ENCODE data around the gene DNAH11.
"Not testable (repeated sequence)": the region's sequence is repeated elsewhere in the genome, so short reads cannot be mapped to it uniquely, and the experiment has no call there.

DNAH11 gene

DNA sequence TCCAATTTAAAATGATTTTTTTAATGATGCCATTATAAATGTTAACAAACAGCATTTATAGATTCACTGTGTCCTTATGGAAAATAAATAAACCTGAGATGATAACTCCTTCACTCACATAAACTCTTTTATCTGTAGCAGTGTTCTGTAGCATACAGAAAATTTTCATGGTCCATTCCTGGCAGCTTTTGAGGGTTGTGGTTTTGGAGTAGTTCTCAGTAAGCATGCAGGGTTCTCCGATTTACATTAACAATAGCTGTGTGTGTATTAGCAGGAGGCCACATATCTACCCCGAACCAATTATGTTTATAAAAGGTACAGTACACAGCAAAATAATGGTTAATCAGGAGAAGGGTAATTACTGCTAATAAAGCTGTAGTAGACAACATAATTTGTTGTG lies 240.2 kb downstream of the DNAH11 start:
- no peak for DNase-seq

DNA sequence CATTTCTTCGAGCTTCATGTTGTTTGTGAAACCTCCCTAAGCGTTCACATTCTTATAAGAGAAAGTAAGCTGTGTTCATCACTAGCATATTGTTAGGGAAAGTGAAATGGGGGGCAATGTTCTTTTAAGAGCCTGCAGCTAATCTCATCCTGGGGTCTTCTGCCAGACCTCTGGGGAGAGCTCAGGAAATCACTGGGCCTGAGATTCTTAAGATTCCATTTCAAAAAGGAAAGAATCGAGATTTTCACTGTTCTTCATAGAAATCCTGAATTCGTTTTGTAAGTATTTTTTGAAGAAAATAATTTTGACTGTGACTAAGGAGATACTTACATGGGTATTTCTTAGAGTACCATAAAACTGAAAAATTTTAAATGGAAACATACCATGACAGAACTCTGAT lies 242.2 kb downstream of the DNAH11 start:
- DNase-seq: no peak

DNA sequence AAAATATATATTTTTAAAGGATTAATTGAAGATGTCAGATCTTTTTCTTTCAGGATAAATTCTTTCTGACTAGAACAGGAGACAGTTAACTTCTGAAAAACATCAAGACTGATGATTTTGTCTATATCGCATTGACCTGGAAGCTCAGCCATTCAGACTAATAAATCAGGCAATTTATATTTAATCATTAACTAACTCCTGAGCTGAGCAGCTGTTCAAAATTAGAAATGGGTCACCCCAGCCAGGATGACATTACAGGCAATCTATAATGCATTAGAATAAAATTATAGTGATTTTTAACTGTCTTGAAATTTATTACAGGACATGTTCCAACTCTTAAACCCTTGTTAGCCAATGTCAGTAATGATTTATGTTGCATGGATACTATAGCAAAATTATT lies 263.0 kb downstream of the DNAH11 start:
- DNase-seq: no peak

DNA sequence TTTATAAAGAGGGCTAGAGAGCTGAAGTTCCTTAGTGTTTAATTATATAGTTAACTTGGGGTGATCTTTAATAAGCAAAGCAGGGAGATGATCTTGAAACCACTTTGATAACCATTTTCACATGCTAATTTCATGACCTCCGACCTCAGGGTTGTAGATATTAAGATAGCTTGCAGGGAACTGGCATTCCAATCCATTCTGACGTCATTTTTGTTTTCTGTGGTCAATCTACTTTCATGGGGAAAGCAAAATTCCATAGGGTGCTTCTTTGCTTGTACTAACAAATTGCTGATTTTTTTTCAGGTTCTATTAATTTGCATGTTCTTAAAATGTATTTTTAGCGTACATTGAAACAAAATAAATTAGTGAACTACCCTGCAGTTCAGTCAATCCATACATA lies 263.5 kb downstream of the DNAH11 start:
- DNase-seq: no peak

DNA sequence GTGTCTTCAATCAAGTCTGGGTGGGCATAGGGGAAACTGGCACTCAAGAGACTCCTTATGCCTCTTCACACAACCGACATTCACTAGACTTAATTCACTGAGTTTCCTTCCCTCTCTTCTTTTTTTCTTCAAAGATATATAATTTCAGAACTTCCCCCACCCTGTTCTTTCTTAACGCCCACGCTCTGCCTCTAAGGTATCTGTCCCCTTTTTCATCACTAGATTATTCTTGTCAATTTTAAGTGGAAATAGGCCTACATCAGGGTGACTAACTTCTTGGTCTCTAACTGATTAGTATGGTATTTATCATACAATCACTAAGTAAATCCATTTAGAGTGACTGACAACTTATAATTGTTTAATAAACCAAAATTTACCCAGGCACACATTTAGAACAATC lies 276.2 kb downstream of the DNAH11 start:
- DNase-seq: no peak

DNA sequence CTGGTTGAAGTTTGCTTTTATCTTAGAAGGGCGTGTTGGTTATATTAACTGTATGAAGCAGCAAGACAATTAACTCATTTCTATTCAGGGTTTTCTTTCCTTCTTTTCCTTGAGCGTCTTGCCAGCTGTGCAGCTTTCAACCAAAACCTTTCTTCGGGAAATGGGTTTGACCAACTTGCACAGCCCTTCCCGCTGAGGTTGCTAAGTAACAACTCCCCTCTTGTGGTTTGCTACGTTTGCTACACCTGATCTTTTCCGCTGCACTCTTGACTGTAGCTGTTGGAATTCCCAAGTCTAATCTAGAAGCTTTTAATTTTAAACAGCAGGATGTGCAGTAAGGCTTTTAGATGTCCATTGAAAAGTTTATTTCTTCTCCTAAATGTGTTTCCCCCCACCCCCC lies 286.0 kb downstream of the DNAH11 start:
- no peak for DNase-seq

DNA sequence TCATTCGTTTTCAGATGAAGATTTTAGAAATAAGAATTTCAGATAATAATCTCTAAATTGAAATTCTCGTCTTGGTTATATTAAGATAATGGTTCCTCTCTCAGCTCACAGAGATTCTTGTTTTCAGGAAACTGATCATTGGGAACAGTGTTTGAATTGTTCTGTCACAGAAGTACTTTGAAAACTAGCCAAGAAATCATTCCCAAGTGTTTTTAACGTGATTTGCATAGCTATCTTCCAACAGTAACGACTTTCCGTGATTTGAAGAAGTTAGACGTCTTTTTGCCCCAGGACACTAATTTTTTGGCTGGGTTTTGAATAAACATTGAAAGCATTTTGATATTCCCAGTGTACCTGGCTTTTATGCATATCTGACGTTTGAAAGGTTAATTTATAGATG lies 286.9 kb downstream of the DNAH11 start:
- DNase-seq: no peak

DNA sequence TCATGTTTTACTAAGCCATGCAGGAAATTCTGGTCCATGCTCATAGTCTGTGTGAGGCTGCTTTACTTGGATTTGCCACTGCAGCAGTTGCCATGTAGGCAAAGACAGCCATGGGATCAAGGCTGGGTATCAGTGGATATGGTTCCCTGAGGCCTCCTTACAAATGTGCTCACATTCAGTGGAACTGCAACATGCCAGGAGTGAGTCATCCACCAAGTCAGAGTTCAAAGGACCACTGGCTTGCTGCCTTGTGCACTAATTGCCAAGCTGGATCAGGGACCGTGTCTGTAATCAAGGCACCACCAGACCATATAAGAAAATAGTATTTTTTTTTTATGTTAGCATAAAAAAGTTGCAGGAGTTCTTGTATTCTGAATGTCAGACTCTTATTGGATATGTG lies 301.9 kb downstream of the DNAH11 start:
- no peak for DNase-seq

DNA sequence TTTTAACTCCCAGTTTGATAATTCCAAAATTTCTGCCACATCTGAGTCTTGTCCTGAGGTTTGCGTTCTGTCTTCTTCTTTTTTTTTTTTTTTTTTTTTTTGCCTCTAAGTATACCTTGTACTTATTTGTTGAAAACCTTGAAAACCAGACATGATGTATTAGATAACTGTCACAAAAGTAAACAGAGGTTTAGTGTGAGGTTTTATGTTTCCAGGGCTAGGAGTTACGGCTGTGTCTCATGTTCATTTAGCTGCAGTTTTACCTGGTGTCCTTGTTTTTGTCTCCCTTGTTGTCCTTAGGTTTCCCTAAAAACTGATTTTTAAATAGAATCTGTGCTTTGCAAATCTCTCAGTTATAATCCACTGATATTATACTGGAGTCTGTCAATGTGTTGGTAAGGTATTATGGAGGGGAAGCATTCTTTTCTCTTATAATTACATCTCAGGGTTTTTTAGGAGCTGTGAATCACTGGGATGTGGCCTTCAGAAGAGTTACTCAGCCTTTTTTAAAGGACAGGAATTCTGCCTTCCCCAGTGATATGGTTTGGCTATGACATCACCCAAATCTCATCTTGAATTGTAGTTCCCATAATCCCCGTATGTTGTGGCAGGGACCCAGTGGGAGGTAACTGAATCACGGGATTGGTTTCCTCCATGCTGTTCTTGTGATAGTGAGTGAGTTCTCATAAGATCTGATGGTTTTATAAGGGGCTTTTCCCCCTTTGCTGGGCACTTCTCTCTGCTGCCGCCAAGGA lies 307.9 kb downstream of the DNAH11 start:
- DNase-seq: no peak

GRCh38 chr7:21851559-21851967 lies 308.7 kb downstream of the DNAH11 start:
- DNase-seq: no peak

DNA sequence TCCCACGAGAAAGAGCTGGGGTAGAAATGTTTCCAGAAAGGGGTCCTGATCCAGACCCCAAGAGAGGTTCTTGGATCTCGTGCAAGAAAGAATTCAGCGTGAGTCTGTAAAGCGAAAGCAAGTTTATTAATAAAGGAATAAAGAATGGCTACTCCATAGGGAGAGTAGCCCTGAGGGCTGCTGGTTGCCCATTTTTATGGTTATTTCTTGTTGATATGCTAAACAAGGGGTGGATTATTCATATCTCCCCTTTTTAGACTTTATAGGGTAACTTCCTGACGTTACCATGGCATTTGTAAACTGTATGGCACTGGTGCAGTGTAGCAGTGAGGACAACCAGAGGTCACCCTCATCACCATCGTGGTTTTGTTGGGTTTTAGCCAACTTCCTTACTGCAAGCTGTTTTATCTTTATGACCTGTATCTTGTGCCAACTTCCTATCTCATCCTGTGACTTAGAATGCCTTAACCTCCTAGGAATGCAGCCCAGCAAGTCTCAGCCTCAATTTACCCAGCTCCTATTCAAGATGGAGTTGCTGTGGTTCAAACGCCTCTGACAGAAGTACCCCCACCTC lies 322.9 kb downstream of the DNAH11 start:
- DNase-seq: not testable (repeated sequence)

GRCh38 chr7:21866731-21867130 lies 323.9 kb downstream of the DNAH11 start:
- DNase-seq: no peak

GRCh38 chr7:21867226-21867625 lies 324.4 kb downstream of the DNAH11 start:
- no peak for DNase-seq

DNA sequence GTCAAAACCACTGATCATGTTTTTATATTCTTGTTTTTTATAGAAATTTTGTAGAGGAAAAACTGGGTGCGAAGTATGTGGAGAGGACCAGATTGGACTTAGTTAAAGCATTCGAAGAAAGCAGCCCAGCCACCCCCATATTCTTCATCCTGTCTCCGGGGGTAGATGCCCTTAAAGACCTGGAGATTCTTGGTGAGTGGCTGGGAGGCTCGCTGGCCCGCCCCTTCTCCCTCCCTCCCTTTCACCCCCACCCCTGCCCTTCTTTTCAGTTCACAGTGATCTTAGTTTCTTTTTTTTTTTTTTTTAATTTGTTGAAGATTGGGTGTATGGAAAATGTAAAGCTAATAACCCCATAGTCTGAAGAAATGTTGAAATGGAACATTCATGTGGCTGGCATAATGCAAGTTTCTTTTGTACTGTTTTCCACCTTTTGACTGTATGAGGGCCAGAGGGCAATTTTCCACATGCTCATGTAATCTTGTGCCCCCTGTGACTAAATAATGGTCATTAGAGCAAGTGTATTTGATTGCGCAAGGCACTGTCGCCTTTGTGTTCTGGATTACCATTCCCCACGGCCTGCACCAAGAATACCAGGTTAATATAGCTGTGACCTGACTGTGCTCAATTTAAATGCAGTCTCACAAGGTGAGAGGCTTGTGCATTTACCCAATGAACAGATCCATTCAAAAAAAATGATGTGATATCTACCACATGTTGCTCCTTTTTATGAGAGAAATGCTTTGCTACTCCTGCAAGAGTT lies 325.2 kb downstream of the DNAH11 start:
- DNase-seq: no peak

DNA sequence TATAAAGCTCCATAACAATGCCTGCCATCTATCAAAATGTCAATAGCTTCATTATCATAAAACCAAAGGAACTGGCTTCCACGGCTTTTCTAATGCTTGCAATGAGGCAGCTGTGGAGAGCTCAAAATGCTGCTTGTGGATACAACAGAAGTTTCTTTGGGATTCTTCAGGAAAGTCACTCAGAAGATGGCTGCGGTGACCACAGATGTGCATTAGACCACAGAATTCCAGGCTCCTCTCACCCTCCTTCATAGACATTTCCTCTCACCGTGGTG lies 325.7 kb downstream of the DNAH11 start:
- no peak for DNase-seq

GRCh38 chr7:21869785-21870402 lies 327.1 kb downstream of the DNAH11 start:
- no peak for DNase-seq

GRCh38 chr7:21883069-21883468 lies 340.2 kb downstream of the DNAH11 start:
- DNase-seq: no peak

DNA sequence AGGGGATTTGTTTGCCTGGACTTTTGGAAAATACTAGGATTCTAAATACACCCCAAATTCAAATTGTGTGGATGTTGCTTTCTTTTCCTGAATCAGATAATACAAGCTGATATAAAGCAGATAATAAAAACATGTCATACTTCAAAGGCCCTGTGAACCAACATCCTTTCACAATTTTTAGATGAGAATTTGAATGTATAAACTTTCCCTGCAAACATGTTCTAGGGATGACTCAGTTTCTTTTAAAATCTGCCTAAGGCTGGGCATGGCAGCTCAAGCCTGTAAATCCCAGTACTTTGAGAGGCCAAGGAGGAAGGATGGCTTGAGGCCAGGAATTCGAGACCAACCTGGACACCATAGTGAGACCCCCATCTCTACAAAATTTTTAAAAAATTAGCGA lies 340.7 kb downstream of the DNAH11 start:
- not testable (repeated sequence) for DNase-seq

DNA sequence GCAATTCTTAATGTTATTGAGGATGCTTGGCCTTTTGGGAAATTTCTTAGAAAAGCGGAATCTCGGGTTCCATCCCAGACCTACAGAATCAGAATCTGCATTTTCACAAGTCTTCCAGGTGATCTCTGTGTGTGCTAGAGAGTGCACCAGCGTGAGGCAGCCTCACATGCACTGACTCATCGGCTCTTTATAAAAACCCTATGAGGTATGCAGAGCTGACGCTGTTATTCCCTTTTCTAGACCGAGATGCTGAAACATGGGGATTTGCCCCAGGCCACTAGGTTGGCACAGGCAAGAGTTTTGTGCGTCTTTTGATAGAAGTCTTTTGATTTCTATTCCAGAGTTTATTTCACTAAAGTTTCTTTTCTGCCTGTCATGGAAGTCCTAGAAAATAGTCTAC lies 341.7 kb downstream of the DNAH11 start:
- no peak for DNase-seq

GRCh38 chr7:21886396-21886795 lies 343.6 kb downstream of the DNAH11 start:
- no peak for DNase-seq

DNA sequence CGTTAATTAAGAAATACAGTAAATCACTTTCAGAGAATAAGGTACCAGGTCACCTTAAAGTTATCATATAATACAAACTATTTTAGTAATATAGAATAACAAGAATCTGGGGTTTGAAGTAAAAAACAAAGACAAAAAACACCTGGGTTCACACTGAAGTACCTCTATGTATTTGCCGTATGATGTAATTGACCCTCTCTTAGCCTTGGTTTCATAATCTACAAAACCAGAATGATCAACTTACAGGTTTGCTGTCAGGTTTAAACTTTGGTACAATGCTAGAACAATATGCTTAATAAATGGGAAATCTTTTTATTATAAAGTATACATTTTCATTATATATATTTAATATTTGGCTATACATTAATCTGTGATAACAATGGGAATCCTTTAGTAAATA lies 344.5 kb downstream of the DNAH11 start:
- DNase-seq: no peak

DNA sequence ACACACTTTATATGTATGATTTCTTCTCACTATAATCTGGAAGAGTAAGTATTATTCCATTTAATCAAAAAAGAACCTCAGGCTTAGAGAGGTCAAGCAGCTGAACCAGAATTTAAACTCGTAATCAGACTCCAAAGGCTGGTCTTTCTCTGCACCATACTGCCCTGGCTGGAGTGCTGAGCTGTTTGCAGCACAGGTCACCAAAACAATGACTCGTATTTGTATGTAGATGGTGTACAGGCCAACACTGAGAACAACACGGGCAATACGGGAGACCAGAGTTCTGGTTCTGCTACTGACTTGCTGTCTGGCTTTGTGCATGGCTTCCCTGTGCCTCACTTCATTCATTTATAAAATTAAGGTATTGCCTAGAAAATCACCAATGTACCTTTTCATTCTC lies 344.9 kb downstream of the DNAH11 start:
- no peak for DNase-seq

DNA sequence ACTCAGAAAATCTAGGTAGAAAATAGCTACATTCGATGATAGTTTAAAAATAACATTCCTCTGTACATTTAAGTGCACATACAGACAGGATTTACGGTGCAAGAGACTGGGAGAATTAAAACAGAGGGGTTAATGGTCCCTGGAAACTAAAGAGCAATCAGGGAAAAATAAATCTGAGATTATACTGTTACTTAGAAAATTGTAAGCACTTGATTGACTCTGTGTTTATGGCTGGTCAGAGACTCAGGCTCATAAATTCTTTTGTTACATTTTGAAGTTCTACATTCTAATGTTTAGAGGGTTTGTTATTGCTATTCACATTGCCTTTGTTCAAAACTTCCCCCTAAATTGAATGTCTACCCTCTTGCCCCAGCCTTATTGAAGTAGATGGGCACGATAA lies 348.5 kb downstream of the DNAH11 start:
- DNase-seq: no peak

DNA sequence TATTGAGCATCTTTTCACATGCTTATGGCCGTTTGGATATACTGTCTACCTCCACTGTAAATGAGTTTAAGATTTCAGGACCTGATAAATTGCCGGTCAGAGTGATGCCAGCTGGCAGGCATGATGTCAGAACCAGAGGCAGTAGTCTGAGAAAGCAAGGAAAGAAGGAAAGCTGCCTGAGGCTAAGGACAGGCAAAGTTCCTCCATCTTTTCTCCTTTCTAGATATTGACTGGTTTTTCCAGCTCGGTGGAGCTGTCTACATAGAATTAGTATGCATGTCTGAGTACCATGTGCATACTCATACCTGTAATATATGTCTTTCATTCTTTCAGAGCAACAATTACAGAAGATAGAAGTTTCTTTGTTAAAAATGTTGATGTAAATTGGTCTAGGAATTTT lies 350.6 kb downstream of the DNAH11 start:
- no peak for DNase-seq
